GM18868 (cell line): Measurements from ENCODE around the gene OR5AU1.
"Not testable (repeated sequence)": the region's sequence is repeated elsewhere in the genome, so short reads cannot be mapped to it uniquely, and the experiment has no call there.

Experiments used
- ATAC-seq: cut with Tn5 transposase; IDR thresholded peaks from one replicate; pipeline ENCODE4 v1.9.1; 2021; ENCODE audit warnings: mild to moderate bottlenecking, moderate library complexity; ENCODE audit not compliant: unreplicated experiment

The OR5AU1 gene

DNA sequence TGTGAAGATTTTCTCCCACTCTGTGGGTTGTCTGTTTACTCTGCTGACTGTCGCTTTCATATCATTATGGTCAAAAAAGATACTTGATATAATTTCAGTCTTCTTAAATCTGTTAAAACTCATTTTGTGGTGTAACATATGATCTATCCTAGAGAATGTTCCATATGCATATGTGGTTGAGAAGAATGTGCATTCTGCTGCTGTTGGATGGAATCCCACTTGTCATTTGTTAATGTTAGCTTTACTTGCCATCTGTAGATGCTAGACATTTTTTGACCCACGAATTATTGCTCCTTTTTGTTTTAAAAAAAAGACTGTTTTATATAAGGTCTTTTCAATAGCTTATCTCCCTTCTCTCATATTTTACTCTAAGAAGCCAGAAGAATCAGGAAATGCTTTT is 26.3 kb upstream of the OR5AU1 start:
- no peak for ATAC-seq

DNA sequence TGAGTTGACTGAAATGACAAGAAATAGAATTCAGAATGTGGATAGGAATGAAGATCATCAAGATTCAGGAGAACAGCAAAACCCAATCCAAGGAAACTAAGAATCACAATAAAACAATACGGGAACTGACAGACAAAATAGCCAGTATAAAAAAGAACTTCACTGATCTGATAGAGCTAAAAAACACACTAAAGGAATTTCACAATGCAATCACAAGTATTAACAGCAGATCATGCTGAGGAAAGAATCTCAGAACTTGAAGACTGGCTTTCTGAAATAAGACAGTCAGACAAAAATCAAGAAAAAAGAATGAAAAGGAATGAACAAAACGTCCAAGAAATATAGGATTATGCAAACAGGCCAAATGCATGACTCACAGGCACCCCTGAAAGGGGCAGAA is 15.3 kb upstream of the OR5AU1 start:
- ATAC-seq = no peak

DNA sequence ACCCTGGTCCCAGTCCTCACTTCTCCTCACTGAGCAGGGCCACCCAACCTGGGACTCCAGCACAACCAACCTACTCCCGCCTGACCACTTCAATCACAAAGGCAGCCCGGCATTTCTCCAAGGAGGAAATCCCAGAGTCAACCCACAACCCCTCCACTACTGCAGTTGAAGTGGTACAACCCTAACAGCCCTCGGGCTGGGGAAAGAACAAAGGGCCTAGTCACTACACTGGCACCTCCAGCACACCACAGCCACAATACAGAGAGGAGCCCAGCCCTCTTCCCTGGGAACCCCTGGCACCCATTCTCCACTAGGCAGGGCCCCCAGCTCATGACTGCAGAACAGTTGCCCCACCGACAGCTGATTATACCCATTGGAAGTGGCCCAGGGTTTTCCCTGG is 13.7 kb upstream of the OR5AU1 start:
- ATAC-seq = no peak

DNA sequence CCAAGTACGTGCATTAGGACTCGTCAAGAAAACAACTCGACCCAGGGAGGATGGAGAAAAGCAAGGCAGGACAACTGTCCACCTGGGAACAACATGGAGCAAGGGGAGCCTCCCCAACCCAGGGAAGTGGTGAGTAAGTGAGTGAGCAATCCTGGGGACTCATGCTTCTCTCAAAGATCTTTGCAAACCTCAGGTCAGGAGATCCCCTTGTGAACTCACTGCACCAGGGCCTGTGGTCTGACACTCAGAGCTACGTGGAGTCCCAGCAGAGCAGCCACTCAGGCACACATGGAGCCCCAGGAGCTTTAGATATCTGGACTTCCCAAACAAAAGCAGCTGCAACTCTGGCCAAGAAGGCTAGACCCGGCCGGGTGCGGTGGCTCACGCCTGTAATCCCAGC is 12.2 kb upstream of the OR5AU1 start:
- peak; percentile 62 for ATAC-seq

DNA sequence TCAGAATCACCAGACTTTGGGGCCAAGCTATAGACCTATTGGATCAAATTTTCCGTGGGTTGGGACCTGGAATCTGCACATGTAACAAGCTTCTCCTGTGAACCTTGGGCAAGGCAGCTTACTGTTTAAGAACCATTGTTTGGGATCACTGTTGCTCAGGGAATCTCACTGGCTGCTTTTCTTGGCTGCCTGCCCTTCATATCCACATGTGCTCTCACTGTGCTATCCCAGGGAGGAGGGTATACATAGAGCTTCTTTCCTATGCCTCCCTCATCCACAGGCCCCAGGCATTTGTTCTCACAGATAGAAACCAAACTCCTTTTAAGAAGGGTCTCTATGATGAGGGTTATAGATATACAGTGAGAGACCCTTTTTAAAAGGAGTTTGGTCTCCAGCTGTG is 9.8 kb upstream of the OR5AU1 start:
- not testable (repeated sequence) for ATAC-seq

DNA sequence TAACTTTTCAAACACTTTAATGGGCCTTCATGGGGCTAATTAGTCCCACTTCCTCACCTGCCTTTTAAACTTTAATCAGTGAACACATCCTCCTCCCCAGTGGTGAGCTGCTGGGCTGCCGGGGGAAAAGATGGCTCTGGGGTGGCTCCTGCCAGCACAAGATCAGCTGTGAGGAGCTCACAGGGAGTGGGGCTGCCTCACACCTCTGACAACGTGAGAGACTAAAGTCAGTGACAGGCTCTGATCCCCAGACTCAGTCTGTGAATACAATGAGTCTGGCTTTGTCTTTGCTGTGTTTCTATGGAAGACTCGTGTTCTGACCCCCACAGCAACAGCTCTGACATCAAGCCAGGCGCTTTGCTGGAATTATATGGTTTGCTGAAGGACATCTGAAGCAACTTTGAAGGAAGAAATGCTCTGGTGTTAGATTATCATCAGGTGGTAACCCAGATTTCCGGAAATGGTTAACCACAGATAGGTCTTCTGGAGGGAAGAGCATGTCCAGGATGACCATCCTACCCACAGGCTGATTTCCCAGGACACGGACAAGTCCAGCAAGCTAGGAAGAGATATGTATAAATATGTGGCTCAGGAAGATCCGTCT is 9.2 kb upstream of the OR5AU1 start:
- not testable (repeated sequence) for ATAC-seq

DNA sequence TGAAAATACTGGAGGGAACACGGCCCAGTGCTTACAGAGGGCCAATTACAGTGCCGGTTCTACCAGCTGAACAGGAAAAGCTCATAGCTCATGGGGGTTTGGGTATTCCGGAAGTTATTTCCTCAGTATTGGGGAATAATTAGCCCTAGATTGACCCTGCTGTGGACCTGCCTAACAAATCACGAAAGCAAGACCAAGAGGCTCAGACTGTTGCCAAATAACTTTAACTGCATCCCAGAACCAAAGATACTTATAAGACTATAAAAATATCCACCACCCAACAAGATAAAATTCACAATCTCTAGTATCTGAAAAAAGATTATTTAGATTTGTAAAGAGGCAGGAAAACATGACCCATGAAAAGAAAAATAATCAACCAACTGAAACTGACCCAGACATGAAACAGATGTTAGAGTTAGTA is 8.0 kb upstream of the OR5AU1 start:
- ATAC-seq = no peak

DNA sequence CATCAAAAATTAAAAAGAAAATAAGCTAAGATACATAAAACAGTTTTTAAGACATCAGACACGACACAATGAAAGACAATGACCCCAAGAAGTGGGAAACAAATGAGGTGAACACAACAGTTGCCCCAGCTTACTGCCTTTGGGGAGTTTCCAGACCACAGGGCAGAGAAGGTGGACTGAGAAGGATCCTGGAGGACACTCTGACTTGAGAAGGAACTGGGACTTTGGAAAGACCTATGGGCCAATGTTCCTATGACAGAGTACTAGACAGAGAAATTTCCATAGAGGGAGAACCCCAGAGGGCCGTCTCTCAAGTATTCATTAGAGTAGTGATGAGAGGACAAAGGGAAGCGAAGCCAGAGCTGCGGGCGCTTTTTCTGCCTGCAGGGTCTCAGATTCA is 6.2 kb upstream of the OR5AU1 start:
- ATAC-seq = no peak

DNA sequence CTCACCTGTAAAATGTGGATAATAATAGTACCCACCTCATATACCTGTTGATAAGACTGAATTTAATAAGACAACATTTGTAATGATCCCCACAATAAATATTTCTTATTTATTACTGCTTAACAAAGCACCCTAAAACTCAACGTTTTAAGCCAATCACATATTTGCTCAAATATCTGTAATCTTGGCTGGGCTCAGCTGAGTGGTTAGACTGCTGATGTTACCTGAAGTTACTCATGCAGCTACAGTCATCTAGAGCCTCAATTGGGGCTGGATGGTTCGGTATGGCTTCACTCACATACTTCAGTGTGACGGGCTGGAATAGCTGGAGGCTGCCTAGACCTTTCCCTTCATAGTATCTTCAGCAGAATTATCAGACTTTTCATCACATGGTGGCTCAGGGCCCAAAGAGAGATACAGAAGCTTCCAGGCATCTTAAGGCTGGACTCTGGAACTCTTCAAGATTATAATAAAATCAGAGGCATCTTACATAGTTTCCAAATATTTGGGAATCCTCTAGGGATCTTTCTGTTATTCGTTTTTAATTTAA is 4.3 kb upstream of the OR5AU1 start:
- ATAC-seq = no peak

DNA sequence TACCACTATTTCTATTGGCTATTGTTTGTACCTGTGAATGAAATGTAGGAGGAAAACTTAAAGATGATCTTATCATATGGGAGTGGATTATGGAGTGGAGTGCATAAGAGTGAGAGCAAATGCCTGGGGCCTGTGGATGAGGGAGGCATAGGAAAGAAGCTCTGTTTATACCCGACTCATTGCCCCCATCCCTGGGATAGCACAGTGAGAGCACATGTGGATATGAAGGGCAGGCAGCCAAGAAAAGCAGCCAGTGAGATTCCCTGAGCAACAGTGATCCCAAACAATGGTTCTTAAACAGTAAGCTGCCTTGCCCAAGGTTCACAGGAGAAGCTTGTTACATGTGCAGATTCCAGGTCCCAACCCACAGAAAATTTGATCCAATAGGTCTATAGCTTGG is 2.3 kb upstream of the OR5AU1 start:
- ATAC-seq = not testable (repeated sequence)

DNA sequence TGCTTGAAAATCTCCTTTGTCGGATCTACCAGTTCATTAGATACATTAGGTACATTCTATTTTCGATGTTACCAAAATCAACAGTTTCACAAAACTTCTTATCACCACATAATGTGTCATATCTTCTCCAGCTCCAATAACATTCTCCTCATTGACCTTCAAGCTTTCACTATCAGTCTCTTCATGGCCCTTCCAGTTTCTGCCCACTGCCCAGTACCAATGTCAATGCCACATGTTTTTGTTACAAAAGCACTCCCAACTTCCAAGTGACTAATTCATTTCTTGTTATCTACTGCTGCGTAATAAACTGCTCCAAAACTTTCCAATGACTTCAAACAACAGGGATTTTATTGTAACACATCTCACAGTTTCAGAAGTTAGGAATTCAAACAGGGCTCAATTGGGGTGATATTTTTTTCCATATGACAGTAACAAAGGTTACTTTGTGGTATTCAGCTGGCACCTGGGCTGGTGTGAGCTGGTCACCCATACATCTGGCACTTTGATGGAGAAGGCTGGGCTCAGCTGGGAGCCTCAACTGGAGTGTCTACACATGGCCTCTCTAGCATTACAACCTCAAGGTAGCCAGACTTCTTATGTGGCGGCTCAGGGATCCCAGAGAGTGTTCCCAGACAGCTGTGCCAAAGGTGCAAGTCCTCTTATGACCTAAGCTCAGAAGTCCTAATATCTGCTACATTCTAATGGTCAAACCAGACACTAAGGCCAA is 6.1 kb downstream of the OR5AU1 start:
- ATAC-seq = no peak

DNA sequence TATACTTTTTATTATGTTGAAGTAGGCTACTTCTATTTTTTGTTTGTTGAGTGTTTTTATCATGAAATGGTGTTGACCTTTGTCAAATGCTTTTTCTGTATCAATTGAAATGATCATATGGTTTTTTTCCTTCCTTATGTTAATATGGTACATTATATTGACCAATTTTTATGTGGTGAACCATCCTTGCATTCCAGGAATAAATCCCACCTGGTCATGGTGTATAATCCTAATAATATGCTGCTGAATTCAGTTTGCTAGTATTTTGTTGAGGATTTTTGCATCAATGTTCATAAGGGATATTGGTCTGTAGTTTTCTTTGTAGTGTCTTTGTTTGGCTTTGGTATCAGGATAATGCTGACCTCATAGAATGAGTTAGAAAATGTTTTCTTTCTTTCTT is 10.4 kb downstream of the OR5AU1 start:
- no peak for ATAC-seq

DNA sequence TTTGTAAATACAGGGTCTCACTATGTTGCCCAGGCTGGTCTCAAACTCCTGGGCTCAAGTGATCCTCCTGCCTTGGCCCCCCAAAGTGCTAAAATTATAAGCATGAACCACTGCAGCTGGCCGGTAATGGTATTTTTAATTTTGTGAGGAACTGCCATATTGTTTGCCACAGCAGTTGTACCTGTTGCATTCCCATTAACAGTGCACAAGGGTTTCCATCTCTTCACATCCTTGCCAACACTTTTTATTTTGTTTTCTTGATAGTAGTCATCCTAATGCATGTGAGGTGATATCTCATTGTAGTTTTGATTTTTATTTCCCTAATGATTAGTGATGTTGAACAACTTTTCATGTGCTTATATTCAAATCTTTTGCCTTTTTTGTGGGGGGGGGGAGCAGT is 13.5 kb downstream of the OR5AU1 start:
- ATAC-seq = no peak

DNA sequence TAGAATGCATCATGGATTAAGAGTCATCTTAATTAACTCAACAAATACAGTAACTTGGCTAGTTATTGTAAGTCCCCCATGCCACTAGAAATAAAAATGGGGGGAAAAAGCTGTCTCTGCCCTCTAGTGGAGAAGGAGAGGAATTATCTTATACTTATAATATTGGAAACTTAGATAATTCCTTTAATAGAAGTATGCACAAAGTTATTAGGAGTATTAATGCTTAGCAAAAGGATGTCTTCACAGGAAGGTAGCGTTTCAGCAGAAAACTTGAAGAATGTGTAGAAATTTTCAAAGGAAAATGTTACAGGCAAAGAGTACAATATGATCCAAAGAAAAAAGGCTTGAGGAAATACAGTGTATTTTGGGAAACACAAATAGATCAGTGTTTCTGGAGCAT is 19.8 kb downstream of the OR5AU1 start:
- ATAC-seq = no peak

DNA sequence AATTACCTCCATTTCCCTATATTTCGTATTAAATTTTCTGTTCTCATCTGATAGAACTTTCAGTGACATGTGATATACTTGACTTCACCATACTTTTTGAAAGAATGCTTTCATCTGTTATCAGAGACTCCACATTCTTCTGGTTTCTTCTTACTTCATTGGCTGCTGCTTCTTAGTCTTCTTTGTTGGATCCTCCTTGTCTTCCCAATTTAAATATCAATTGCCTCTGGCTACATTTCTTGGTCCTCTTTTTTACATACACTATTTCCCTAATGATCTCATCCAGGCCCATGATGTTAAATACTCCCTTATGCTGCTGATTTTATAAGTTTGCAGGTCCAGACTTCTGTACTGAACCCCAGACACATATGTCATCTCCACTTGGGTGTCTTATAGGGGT is 22.0 kb downstream of the OR5AU1 start:
- no peak for ATAC-seq

DNA sequence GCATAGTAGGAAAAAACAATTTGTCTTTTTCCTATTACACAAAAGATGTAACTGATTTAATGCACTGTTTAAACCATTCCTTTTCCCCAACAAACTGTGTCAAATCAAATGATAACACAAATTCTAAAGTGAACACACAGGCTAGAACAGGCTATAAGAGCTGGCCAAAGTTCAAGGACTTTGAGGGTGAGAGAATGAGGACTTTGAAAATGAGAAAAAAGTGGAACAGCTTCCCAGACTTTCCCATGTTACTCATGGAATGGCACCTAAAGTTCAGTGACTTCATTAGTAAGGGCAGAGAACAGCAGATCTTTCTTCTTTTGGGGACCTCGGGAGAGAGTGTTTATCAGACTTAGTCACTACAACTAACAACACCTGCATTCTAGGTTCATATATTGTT is 32.4 kb downstream of the OR5AU1 start:
- ATAC-seq = no peak

DNA sequence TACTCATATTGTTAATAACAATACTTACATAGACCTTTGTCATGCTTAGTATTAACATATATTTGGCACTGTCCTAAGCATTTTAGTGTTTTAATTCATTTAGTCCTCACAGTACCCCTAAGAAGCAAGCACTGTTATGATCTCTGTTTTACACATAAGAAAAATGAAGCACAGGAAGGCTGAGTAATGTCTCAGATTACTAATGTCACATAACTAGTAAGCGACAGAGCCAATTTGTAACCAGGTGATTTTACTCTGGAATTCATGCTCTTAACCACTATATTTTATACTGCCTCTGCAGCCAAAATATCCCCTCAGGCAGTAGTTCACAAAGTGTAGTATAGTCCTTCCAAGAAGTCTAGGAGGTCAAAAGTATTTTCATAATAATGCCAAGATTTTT is 34.7 kb downstream of the OR5AU1 start:
- ATAC-seq = no peak

DNA sequence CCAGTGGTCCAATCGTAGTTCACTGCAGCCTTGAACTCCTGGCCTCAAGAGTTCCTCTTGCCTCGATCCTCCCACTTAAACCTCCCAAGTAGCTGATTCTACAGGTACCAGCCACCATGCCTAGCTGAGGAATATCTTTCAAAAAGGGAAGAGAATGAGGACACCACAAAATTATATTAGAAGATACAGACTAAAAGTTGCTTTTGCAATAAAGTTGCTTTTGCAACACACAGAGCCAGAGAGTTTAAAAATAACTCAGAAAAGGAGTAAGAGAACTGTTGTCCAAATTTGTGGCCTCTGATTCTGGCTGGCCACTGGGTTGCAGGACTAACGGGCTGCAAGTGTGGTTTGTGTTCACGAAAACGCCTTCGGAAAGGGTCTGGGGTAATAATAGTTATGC is 35.2 kb downstream of the OR5AU1 start:
- ATAC-seq = no peak

DNA sequence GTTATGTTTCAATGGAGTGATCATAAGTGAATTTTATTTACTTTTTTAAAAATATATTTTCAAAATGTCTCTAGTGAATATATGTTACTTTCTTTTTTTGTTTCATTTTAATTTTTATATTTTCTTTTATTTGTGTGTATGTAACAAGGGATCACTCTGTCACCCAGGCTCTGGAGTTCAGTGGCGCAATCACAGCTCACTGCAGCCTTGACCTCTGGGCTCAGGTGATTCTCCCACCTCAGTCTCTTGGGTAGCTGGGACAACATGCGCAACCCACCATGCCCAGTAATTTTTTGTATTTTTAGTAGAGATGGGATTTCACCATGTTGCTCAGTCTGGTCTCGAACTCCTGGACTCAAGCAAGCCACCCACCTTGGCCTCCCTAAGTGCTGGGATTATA is 36.9 kb downstream of the OR5AU1 start:
- no peak for ATAC-seq

DNA sequence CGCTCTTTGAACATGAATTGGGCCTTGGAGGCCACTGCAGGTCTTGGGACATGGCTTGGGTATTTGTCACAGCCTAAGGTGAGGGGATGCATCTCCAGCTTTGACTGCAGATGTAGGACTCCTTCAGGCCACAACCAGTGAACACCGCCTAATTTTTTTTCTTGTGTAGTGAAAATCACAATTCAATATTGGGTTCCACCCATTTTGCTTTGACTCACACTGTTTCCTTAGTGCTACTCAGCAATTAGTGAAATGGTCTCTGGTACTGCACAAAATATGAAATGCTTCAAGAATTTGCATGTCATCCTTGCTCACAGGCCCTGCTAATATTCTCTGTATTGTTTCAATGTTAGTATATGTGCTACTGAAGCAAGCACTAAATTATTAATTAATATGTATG is 42.5 kb downstream of the OR5AU1 start:
- ATAC-seq = no peak

DNA sequence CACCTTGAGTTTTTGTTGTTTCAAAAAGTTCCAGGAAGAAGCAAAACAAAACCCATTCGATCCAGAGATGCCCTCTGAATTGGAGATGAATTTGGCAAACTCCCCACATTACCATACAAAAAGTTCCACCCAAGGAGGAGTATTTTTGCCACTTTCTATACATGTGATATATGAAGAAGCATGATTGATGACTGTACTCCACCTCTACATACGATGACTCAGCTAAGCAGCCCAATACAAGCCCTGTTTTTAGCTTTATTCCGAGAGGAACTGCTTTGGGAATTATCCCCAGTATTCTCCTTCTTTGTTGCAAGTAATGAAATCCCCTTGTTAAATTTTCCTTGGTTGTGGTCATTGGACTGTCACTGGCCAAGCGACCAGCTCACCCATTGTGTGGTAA is 43.6 kb downstream of the OR5AU1 start:
- ATAC-seq = no peak

DNA sequence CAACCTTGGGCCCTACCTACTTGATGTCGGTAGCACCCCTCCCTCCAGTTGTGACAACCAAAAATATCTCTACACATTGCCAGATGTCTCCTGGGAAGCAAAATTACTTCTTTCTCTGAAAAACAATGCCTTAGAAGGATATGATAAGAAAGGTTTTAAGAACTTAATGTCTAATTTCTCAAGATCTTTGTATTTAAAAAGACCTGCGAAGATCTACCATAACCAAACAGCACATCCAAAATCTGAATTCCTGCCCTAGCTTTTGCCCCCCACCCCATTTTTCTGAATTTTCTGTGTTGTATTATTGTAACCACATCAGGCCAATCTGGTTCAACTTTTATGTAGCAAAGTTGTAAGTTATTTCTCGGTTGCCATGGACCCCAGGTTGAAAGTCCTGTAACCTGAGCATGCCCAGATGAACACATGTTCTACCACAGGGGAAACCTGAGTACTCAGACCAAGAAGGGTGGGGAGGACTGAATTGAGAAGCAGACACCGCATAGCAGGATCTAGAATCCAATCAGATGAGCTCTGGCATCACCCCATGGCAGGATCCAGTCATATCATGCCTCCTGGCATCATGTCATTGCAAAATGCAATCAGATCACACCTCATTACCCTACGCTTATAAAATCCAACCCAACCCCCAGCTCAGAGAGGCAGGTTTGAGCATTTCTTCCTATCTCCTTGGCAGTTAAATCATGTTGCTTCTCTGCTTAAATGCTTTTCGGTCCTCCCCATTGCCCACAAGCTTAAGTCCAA is 46.3 kb downstream of the OR5AU1 start:
- peak; percentile 81 for ATAC-seq
